GM20431 (cell line): ENCODE data around the gene PRRT4.

Source experiments
- in situ Hi-C: fragments of 300-500 bp; cut with MseI, MboI; formaldehyde crosslinking; loops from one replicate; pipeline ENCODE4 v1.15.0; 2020; ENCODE audit warnings: low sequenced_read_pairs; ENCODE audit not compliant: unreplicated experiment

Gene PRRT4

GRCh38 chr7:128361411-128362379 lies at the start of gene PRRT4:
Gene PRRT4, minus strand, starts transcription at chr7:128361690.
- in situ Hi-C loops, result no loop called here

GRCh38 chr7:128410451-128410753 lies 48.9 kb upstream of the PRRT4 start:
- in situ Hi-C loops, result no loop called here

- in situ Hi-C loops, result no loop called here
These were observed 48.3 kb upstream of the PRRT4 start, which contains the start of gene IMPDH1 for GRCh38 chr7:128409596-128410450. Gene IMPDH1, minus strand, starts transcription at chr7:128409982. Its CDS starts 81 bp downstream, at chr7:128409901.

- in situ Hi-C loops, result no loop called here
These were observed 47.5 kb upstream of the PRRT4 start for GRCh38 chr7:128408709-128409595.

GRCh38 chr7:128407751-128408708 lies 46.5 kb upstream of the PRRT4 start:
- in situ Hi-C loops, result no loop called here

GRCh38 chr7:128407233-128407589 lies 45.7 kb upstream of the PRRT4 start:
- in situ Hi-C loops, result no loop called here

- in situ Hi-C loops, result no loop called here
These were observed 45.1 kb upstream of the PRRT4 start for GRCh38 chr7:128406314-128407232.

- in situ Hi-C loops, result no loop called here
These were observed 44.2 kb upstream of the PRRT4 start for GRCh38 chr7:128405471-128406313.

- in situ Hi-C loops, result no loop called here
These were observed 43.5 kb upstream of the PRRT4 start for GRCh38 chr7:128404886-128405470.

- in situ Hi-C loops, result no loop called here
These were observed 42.7 kb upstream of the PRRT4 start for GRCh38 chr7:128404143-128404681.

- in situ Hi-C loops, result no loop called here
These were observed 42.2 kb upstream of the PRRT4 start for GRCh38 chr7:128403676-128404075.

GRCh38 chr7:128402356-128402755 lies 40.9 kb upstream of the PRRT4 start:
- in situ Hi-C loops, result no loop called here

- in situ Hi-C loops, result no loop called here
These were observed 39.1 kb upstream of the PRRT4 start for GRCh38 chr7:128400566-128400965.

- in situ Hi-C loops, result no loop called here
These were observed 38.5 kb upstream of the PRRT4 start for GRCh38 chr7:128399991-128400390.

- in situ Hi-C loops, result no loop called here
These were observed 37.3 kb upstream of the PRRT4 start for GRCh38 chr7:128398841-128399135.

GRCh38 chr7:128398016-128398840 lies 36.7 kb upstream of the PRRT4 start:
- in situ Hi-C loops, result no loop called here
